Measurements from ENCODE around the gene ABLIM2.
"Not testable (repeated sequence)": the region's sequence is repeated elsewhere in the genome, so short reads cannot be mapped to it uniquely, and the experiment has no call there.

Gene ABLIM2

DNA sequence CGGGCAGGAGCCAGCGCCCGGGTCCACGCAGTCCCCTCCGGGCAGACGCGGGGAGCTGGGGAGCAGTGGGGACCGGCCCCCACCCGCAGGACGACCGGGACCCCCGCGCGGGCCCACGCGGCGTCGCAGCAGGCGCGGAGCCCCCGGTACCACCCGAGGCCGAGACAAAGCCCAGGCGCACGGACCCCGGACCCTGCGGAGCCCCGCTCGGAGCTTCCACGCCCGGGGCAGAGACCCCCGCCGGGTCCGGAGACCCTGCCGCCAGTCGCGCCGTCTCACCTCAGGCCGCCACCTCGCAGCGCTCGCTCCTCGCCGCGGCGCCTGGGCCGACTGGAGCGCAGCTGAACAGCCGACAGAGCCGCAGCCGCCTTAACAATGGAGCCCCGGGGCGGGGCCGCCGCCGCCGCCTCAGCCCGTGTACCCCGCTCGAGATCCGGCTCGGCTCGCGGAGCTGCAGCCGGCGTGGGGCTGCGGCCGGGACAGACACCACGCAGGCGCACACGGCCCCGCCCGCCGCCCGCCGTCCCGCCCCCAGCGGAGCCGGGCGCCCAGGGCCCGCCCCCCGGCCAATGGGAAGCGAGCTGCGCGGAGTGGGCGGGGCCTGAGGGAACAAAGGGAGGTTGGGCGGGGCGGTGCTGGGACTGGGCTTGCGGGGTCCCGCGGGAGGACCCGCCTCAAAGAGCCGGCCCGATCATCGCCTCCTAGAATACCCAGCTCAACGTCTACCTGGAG, 219.1 kb downstream of the ABLIM2 start, which contains the start of gene AFAP1:
AFAP1 (minus strand) TSS at position 485 of the 732 bp plus-strand sequence. CDS start 67,783 bp downstream, outside the sequence.
- DNase-seq (ENCODE audit: low read depth) = peak; percentile 79

DNA sequence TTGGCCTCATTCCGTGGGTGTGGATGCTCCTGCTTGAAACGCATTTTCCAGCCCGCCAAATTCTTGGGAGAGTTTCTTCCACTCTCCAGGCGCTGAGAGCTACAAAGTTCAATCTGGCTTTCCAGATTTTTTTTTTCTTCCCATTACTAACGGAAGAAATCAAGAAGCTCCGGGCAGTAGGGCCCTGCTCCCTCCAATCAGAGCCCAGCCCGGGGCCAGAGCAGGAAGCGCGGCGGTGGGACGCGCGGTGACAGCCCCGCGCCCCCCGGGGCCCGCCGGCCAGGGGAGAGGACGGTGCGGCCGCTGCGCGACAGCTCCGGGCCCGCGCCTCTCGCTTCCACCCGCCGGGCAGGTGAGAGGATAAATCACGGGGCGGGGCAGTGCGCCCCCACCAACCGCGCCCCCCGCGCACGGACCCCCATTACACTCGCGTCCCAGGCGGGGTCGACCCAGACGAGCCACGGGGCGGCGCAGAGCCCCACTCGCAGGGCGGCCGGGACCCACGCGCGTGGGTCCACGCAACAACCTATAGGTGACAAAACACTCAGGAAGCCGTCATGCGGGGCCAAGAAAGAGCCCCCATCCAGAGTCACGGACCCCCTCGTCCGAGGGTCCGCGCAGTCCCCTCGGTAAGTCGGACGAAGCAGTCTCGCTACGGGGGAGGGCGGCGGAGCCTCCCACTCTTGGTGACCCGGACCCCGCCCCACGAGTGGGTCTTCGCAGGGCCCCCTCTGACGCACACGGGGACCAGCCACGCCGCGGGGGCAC, 219.8 kb downstream of the ABLIM2 start:
- no peak for DNase-seq (ENCODE audit: low read depth)

DNA sequence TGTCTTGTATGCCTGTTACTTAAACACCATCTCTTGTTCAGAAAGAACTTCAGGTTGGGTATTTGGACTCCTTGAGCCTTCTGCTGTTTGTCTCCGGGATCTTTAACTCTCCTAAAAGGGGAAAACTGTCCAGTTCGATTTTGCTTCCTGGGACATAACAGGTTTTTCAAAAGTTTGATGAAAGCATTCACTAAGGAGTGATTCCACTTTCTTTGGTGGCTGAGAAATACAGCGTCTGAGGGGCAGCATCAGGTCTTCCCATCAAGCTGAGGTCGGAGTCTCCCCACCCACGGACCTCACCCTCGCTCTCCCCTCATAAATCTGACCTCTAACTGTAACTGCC, 220.4 kb downstream of the ABLIM2 start:
- no peak for DNase-seq (ENCODE audit: low read depth)

DNA sequence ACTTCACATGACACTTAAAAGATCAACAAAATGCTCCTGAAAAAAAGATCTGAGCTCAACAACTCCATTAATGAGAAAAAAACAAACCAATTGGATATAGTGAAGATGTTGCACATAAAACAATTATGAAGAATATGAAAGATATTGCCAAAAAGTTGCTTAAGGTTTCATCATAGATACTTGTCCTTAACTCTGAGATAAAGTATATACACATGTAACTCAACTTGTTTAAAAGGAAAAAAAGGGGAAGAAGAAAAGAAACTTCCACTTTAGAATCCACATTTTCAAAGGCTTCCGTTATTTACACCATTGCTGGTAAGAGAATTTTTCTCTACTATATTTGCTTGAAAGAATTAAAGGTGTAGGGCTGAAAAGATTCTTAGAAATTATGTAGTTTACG, 221.6 kb downstream of the ABLIM2 start:
- no peak for DNase-seq (ENCODE audit: low read depth)

DNA sequence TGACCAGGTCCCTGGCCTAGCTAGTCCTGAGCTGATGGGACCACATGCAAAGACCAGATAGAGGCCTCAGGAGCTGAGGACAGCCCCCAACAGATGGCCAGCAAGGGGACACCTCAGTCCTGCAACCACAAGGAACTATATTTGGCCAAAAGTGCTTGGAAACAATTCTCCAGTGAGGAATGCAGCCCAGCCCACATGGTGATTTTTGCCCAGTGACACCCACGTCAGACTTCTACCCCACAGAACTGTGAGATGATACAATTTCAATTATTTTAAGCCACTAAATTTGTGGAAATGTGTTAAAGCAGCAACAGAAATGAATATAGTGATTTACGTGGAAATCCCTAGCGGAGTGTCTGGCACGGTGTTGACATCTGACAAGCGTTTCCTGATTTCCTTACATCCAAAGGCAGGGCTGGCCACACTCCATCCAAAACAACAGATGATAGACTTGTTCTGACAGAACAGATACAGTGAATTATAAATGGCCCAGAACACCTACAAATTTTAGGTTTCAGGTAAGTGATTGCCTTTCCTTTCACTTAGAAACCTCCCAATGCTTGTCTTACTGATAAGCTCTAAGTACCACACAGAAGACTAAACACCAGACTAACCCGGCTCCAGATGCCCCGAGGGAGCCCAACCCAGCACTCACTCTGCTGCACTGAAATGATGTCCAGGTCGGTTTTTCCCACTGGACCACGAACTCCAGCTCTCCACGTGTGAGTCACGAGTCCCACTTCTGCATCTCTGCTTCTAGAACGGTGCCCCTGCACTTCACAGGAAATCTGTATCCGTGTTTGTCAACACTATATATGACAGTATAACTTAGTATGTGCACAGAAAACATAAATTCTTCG, 224.7 kb downstream of the ABLIM2 start:
- DNase-seq (ENCODE audit: low read depth) = no peak

DNA sequence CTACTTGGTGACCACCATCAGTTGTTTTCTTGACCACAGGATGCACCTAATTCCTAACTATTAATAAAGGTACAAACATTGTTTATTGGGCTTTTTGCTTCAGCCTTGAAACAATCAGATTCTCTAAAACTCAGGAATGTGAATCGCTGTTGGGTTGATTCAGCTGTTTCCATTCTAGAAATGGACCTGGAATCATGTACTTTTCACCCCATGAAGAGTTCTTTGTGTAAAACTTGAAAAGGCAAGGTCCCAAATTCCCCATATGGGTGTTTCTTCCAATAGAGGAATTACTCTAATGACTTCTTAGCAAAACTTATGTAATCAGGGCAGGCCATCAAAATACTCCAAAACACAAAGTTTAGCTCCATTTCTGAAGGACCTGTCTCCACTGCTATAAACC, 226.3 kb downstream of the ABLIM2 start:
- DNase-seq (ENCODE audit: low read depth) = no peak

DNA sequence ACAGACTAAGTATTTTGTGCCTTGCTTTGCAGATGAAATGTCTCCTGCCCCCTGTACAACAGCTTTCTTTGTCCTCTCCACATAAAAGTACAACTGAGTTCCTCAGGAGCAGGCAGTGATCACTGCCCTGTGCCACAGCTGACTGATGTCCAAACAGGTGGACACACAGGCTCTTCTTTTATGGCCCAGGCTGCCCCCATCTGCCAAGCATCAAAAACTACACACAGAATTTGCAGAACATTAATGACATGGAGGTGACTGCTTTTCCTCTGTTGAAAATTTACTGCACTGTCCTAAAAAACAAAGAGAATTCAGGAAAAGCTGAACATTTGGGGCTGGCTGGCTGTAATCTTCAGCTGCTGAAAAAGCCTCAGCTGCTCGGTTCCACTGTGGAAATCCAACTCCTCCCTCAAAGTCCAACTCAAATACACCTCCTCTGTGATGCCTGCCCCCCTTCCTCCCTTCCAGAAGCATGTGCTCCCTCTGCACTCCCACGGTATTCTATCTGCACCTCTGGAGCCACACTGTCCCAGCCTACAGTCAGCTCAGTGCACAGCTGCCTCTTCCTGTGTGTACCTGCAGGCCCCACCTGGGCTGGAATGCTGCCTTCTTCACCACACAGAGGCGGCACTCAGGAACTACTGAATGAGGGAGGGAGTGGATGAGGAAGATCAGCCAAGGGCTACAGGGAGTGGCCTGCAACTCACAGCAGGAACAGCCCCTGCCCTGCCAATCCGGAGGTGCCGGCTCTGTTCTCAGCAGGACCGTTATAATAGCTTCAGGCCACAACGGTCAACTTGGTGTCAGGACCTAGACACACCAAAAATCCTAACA, 229.3 kb downstream of the ABLIM2 start:
- DNase-seq (ENCODE audit: low read depth) = no peak

DNA sequence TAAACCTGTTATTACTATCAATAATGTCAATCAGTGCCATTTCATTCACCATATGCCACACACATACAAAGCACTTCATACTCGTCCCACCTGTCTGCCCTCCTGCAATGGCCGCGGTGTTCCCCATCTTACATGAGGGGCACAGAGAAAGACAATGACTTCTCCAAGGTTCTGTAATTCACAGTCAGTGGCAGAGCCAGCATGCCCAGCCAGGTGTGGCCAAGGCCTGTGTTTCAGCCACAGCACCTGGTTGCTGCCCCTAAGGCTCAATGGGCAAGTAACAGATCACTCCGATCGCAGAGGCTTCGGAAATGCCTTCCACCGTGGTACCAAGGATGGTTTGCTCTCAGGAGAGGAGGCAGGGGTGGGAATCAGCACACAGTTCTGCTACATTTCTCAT, 229.9 kb downstream of the ABLIM2 start:
- DNase-seq (ENCODE audit: low read depth) = no peak

DNA sequence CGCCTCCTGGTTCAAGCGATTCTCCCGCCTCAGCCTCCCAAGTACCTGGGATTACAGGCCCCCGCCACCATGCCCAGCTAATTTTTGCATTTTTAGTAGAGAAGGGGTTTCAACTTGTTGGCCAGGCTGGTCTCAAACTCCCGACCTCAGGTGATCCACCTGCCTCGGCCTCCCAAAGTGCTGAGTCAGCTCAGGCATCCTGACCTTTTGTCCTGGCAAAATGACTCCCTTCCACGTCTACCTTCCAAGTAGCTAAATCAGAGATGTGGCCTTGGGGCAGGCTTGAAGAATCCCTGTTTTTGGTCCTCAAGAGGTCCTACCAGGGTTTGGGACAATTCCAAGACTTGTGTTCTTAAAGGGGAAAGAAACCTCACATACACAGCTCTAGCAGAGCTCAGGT, 231.8 kb downstream of the ABLIM2 start:
- DNase-seq (ENCODE audit: low read depth) = no peak

DNA sequence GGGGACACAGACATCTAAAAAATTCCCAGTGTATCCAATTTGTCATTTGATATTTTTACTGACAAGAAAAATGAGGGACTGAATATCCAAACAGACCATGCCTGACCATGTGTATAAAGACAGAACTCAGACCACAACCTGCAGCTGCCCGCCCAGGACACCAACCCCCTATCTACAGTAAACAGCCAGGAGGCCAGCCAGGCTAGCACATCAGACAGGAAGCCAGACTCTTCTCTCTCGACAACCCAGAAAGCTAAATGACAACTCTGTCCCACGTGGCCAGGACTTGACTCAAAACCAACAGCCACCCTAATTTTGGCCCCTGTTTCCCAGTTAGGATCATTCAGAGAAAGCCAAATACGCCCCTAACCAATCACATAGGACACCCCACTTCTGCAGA, 234.0 kb downstream of the ABLIM2 start:
- DNase-seq (ENCODE audit: low read depth) = no peak

DNA sequence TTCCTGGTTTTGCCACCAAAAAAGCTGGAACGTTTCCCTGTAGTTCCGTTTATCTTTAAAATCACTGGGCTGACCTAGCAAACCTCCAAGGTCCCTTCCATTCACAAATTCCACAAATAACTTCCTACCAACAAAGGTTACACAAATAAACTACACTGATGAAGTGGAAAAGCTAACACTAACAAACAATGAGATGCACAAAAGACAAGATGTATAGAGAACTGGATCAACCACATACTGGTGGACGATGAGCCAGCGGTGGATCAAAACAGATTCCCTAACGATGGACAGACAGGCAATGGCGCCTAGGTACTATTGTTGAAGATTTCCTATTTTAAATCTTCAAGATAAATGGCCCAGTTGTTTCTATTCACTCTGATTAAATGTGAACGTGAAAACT, 234.4 kb downstream of the ABLIM2 start:
- no peak for DNase-seq (ENCODE audit: low read depth)

DNA sequence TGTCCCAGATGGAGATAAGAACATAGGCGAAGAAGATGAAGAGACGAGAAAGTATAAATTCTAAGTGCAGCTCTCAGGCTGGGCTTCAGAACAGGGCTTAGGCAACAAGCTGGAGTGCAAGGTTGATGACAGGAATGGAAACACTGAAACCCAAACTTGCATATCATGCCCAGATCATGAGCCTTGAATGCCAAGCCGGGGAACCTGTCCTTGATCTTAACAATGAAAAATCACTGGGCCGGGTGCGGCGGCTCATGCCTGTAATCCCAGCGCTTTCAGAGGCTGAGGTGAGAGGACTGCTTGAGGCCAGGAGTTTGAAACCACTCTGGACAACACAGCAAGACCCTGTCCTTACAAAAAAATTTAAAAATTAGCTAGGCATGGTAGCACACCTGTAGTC, 236.1 kb downstream of the ABLIM2 start:
- DNase-seq (ENCODE audit: low read depth) = no peak

DNA sequence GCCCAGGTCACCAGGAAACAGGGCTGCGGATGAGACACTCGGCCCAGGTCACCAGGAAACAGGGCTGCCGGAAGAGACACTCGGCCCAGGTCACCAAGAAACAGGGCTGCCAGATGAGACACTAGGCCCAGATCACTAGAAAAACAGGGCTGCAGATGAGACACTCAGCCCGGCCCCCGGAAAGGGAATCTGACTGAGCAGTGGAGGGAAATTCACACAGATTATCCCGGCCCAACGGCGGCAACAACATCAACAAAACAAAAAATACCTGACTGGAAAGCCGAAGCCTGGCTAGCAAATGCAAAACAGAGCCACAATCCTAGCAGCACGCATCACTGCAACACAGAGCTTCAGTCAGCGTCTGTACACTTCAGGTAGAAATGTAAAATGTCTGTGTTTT, 239.6 kb downstream of the ABLIM2 start:
- DNase-seq (ENCODE audit: low read depth) = no peak

DNA sequence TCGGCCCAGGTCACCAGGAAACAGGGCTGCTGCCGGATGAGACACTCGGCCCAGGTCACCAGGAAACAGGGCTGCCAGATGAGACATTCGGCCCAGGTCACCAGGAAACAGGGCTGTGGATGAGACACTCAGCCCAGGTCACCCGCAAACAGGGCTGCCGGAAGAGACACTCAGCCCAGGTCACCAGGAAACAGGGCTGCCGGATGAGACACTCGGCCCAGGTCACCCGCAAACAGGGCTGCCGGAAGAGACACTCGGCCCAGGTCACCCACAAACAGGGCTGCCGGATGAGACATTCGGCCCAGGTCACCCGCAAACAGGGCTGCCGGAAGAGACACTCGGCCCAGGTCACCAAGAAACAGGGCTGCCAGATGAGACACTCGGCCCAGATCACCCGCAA, 240.4 kb downstream of the ABLIM2 start:
- DNase-seq (ENCODE audit: low read depth) = not testable (repeated sequence)

DNA sequence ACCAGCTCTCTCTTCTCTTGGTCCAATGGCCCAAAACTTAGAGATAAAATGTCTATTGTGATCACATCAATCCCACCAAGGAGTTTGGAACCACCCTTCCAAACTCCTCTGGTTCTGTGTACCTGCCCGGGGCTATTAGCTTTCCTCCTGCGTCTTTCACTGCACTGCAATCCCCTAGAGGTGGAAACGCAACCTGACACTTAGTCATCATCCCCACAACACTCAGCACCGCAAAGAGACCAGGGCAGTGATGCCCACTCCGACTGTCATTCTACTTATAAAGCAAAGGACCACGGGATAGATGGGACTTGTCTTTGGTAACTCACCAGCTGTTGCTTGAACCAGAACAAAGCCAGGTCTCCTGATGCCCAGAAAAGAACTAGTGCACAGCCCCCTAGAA, 240.9 kb downstream of the ABLIM2 start:
- DNase-seq (ENCODE audit: low read depth) = no peak

DNA sequence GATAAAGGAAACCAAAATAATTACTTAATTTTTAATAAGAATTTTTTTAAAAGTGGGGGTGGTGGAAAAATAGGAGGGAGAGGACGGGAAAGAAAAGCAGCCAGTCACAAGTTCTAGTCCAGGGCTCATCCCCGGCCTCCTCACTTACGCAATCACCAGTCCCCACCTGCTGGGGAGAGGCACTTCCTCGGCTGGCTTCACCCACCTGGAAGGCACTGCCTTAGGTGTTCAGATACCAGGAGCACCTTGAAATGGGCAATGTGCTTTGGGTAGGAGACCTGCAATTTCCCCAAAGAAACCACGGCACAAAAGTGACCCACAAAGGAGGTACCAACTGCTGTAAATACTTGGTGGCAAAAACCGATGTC, 242.8 kb downstream of the ABLIM2 start:
- DNase-seq (ENCODE audit: low read depth) = no peak

Measured in stimulated activated CD8-positive, alpha-beta memory T cell treated with anti-CD3 and anti-CD28 coated beads, Interleukin-12 subunit alpha, Interleukin-12 subunit beta, amount 100 ng/mL, for 4 hours (primary cell).